ENCODE results near the gene OSM. TPM values are rescaled to one million over a fixed set of nuclear protein-coding genes. Genes with fewer than 3 reads are reported as not detected.

The OSM gene
- polyA plus RNA-seq, 1 of the 3 experiments (the other 2 are of a cell fraction) = not detected

GRCh38 chr22:30268331-30268730 lies 1.7 kb upstream of the OSM start:
- Histone ChIP-seq H3K9me3 (no peaks in the 10 kb centered on the region), H3K4me1 (ENCODE audit: control insufficient read depth in 1 of 2, insufficient read depth in 2 of 2, low read depth in 1 of 2, low read length in 1 of 2) (peaks cover 0 to 2% of the 10 kb centered on the region in 2 experiments; a peak in 2 of 4 replicates), H3K4me2 (no peak overlapping the region), H3K79me2 (ENCODE audit: insufficient read depth) (no peaks in the 10 kb centered on the region), H3K36me3 (replicated peaks in 1 of 2; ENCODE audit: control insufficient read depth in 1 of 2, insufficient read depth in 2 of 2, low read length in 1 of 2) (no peaks in the 10 kb centered on the region), H3K9ac (no peak overlapping the region), H3F3A (replicated peaks; ENCODE audit: insufficient read depth) (no peaks in the 10 kb centered on the region), H4K20me1 (ENCODE audit: insufficient read depth) (no peaks in the 10 kb centered on the region), H3K4me3 (ENCODE audit: low read depth in 2 of 2, low read length in 1 of 2) (no peak overlapping the region), H2AFZ (ENCODE audit: low read depth) (no peak overlapping the region), H3K9me2 (no peaks in the 10 kb centered on the region), H3K27ac (ENCODE audit: low read depth in 2 of 2, low read length in 1 of 2) (no peak overlapping the region), H3K27me3 (ENCODE audit: insufficient read depth) (no peaks in the 10 kb centered on the region)
- TF ChIP-seq TAF1 (IDR thresholded peaks at IDR 0.05; ENCODE audit: borderline replicate concordance, low read depth, low read length) (no peak), SMC3 (IDR thresholded peaks at IDR 0.05; ENCODE audit: low read depth, low read length) (no peak), GATA2 (CRISPR knock-in tag; IDR thresholded peaks at IDR 0.05) (no peak)
- ChIA-PET CTCF (interaction anchor here (1.9 to 3.8 kb wide), 3 partner anchors 13 to 20 kb away, joined by 6 to 11 read pairs (median 9); no protein-coding TSS in a partner anchor), POLR2A (no interaction called here)
- WGBS (ENCODE audit: low lambda C conversion rate) = 81% methylated on average over 8 of the region's 8 CpGs
- no peak for DNase-seq

DNA sequence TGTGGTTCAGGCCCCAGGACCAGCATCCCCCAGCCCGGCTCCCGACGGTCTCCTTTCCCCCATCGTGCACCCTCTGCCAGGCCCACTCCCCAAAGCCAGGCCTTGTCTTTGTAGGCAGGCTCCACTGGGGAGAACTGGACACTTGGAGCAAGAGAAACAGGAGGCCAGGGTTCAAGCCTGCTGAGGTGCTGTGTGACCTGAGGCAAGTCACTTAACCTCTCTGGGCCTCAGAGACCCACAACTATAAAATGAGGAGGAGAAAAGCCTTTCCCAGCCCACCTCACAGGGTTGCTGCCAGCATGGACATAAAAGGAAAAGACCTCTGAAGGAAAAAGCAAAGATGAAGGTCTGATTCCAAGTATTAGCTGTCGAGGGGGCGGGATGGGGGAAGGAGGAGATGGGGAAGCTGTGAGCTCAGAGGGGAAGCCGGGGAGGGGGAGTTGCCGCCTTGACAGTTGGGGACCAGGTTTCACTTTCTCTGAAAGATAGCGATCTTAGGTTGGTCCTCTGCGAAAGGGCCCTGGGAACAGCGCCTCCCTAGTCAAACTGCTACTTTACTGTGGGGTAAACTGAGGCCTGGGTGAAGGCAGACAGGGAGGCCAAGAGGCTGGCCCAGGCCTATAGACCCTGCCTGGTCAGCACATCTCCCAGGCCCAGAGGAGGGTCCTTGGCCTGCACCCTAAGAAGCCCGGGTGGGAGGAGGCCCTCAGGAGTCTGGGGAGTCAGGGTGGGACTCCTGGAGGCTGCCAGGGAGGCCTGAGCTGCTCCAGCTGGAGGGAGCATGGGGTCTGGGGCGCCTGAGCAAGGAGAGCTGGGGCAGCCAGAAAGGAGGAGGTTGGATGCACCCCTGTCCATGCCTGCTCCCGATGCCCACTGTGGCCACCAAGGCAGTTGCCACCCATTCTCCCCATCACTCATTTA lies 991 bp upstream of the OSM start:
- no peaks in the 10 kb centered on the region for H3K9me3 ChIP-seq
- CTCF ChIA-PET = interaction anchor here (1.0 to 3.8 kb wide), 4 partner anchors 12 to 20 kb away, joined by 4 to 11 read pairs (median 8); no protein-coding TSS in a partner anchor
- DNase-seq = no peak
- no peaks in the 10 kb centered on the region for H3K9me2 ChIP-seq
- H3K4me3 ChIP-seq (ENCODE audit: low read depth in 2 of 2, low read length in 1 of 2) = no peak overlapping the region
- H3K27ac ChIP-seq (ENCODE audit: low read depth in 2 of 2, low read length in 1 of 2) = no peak overlapping the region
- H3K79me2 ChIP-seq (ENCODE audit: insufficient read depth) = no peaks in the 10 kb centered on the region
- no peak overlapping the region for H2AFZ ChIP-seq (ENCODE audit: low read depth)
- WGBS (ENCODE audit: low lambda C conversion rate) = 90% methylated on average over 11 of the region's 14 CpGs
- POLR2A ChIA-PET = no interaction called here
- H3K36me3 ChIP-seq (replicated peaks in 1 of 2; ENCODE audit: control insufficient read depth in 1 of 2, insufficient read depth in 2 of 2, low read length in 1 of 2) = no peaks in the 10 kb centered on the region
- H3K4me1 ChIP-seq (ENCODE audit: control insufficient read depth in 1 of 2, insufficient read depth in 2 of 2, low read depth in 1 of 2, low read length in 1 of 2) = peaks cover 3 to 5% of the 10 kb centered on the region in 2 experiments; a peak in 2 of 4 replicates
- no peak for TF ChIP-seq MAX (IDR thresholded peaks at IDR 0.05; ENCODE audit: low read depth)
- TF ChIP-seq TAF1 (IDR thresholded peaks at IDR 0.05; ENCODE audit: borderline replicate concordance, low read depth, low read length) = no peak
- no peak for TF ChIP-seq FOXM1 (IDR thresholded peaks at IDR 0.05; ENCODE audit: low read depth)
- no peak for TF ChIP-seq TCF12 (IDR thresholded peaks at IDR 0.05)
- TF ChIP-seq, protein P1, sequence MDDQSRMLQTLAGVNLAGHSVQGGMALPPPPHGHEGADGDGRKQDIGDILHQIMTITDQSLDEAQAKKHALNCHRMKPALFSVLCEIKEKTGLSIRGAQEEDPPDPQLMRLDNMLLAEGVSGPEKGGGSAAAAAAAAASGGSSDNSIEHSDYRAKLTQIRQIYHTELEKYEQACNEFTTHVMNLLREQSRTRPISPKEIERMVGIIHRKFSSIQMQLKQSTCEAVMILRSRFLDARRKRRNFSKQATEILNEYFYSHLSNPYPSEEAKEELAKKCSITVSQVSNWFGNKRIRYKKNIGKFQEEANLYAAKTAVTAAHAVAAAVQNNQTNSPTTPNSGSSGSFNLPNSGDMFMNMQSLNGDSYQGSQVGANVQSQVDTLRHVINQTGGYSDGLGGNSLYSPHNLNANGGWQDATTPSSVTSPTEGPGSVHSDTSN (IDR thresholded peaks at IDR 0.05) = no peak
- H4K20me1 ChIP-seq (ENCODE audit: insufficient read depth) = no peaks in the 10 kb centered on the region
- H3K27me3 ChIP-seq (ENCODE audit: insufficient read depth) = no peaks in the 10 kb centered on the region
- no peak overlapping the region for H3K4me2 ChIP-seq
- H3F3A ChIP-seq (replicated peaks; ENCODE audit: insufficient read depth) = no peaks in the 10 kb centered on the region
- H3K9ac ChIP-seq = no peak overlapping the region

DNA sequence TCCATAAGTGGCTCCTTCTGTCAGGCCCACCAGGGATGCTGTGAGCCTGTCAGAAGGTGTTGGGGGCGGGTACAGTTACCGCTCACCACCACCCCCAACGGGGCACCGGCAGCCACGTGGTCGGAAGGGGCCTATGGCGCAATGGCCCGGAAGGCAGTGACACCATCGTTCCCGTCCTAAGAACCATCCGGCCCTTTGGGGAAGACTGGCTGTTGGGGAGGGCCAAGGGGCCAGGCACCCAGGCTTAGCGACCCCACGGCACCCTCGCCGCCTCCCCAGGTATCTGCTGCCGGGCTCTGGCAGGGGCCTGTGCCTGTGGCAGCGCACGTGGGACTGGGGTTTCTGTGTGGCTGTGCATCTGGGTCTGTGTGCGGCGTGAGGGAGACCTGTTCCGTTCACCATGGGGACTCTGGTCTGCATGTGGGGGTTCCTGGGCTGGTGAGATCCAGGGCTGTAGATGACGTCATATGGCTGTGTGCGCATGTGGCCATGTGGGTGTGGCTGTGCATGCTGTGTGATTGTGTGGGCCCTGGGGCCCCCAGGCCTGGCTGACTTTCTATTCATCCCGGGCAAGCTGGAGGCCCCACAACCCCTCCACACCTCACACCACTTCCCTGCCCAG lies 717 bp downstream of the OSM start:
- Histone ChIP-seq H3F3A (replicated peaks; ENCODE audit: insufficient read depth) (no peaks in the 10 kb centered on the region), H4K20me1 (ENCODE audit: insufficient read depth) (no peaks in the 10 kb centered on the region), H3K9me2 (no peaks in the 10 kb centered on the region), H3K27me3 (ENCODE audit: insufficient read depth) (no peaks in the 10 kb centered on the region), H3K4me2 (no peak overlapping the region), H3K9ac (no peak overlapping the region), H3K9me3 (no peaks in the 10 kb centered on the region), H3K4me1 (ENCODE audit: control insufficient read depth in 1 of 2, insufficient read depth in 2 of 2, low read depth in 1 of 2, low read length in 1 of 2) (peaks cover 3 to 5% of the 10 kb centered on the region in 2 experiments; a peak in 2 of 4 replicates), H3K27ac (ENCODE audit: low read depth in 2 of 2, low read length in 1 of 2) (no peak overlapping the region), H3K79me2 (ENCODE audit: insufficient read depth) (no peaks in the 10 kb centered on the region), H3K36me3 (replicated peaks in 1 of 2; ENCODE audit: control insufficient read depth in 1 of 2, insufficient read depth in 2 of 2, low read length in 1 of 2) (no peaks in the 10 kb centered on the region), H3K4me3 (ENCODE audit: low read depth in 2 of 2, low read length in 1 of 2) (no peak overlapping the region), H2AFZ (ENCODE audit: low read depth) (no peak overlapping the region)
- CTCF ChIA-PET = interaction anchor here (3.8 kb wide), 1 partner anchor 158 kb away, joined by 25 read pairs; no protein-coding TSS in a partner anchor
- POLR2A ChIA-PET = no interaction called here
- whole genome bisulfite sequencing (ENCODE audit: low lambda C conversion rate) = 94% methylated on average over 4 of the region's 24 CpGs
- DNase-seq = no peak
- TF ChIP-seq FOXJ3 (CRISPR knock-in tag; IDR thresholded peaks at IDR 0.05) (no peak), IRF3 (IDR thresholded peaks at IDR 0.05; ENCODE audit: low read depth, low read length) (no peak), CTCF (IDR thresholded peaks at IDR 0.05) (no peak), NFIC (IDR thresholded peaks at IDR 0.05; ENCODE audit: borderline replicate concordance) (no peak), RXRA (IDR thresholded peaks at IDR 0.05; ENCODE audit: borderline replicate concordance, low read depth) (no peak), JUND (IDR thresholded peaks at IDR 0.05) (no peak)

Data from SK-N-SH (cell line).